RWPE2 (cell line): ENCODE measurements around the gene MED15.

Source experiments
- ATAC-seq: fragments of 200-7000 bp; cut with Tn5 transposase; 3 replicates; pipeline ENCODE4 v1.9.1; 2021; ENCODE audit warnings: low read depth
- DNase-seq: peaks from one replicate; pipeline ENCODE4 v3.0.0-alpha.2; 2020; ENCODE audit warnings: low spot score
- H3K27ac ChIP-seq: fragments of 450-650 bp; 2 replicates; pipeline ENCODE4 v1.5.1; 2017; ENCODE audit warnings: mild to moderate bottlenecking; ENCODE audit not compliant: poor library complexity, severe bottlenecking
- H3K27me3 ChIP-seq: fragments of 250-450 bp; sonication (Bioruptor Pico); 2 replicates; pipeline ENCODE4 v1.5.1; 2021; ENCODE audit warnings: mild to moderate bottlenecking, moderate library complexity; ENCODE audit not compliant: insufficient read depth, poor library complexity, severe bottlenecking
- H3K36me3 ChIP-seq: fragments of 250-450 bp; sonication (Bioruptor Pico); 2 replicates; pipeline ENCODE4 v1.5.1; 2020; ENCODE audit warnings: low read depth, mild to moderate bottlenecking, moderate library complexity
- H3K4me1 ChIP-seq: fragments of 250-450 bp; sonication (Bioruptor Pico); 2 replicates; pipeline ENCODE4 v1.5.1; 2021; ENCODE audit warnings: mild to moderate bottlenecking, moderate library complexity; ENCODE audit not compliant: insufficient read depth, poor library complexity, severe bottlenecking
- H3K4me3 ChIP-seq: fragments of 250-450 bp; sonication (Bioruptor Pico); 2 replicates; pipeline ENCODE4 v1.5.1; 2021; ENCODE audit warnings: mild to moderate bottlenecking, moderate library complexity; ENCODE audit not compliant: severe bottlenecking
- H3K9me3 ChIP-seq: fragments of 250-450 bp; sonication (Bioruptor Pico); 2 replicates; pipeline ENCODE4 v1.5.1; 2021; ENCODE audit warnings: mild to moderate bottlenecking, moderate library complexity; ENCODE audit not compliant: severe bottlenecking
- CTCF ChIP-seq: fragments of 450-650 bp; IDR thresholded peaks from one replicate; pipeline ENCODE4 v1.5.1; 2017; ENCODE audit warnings: mild to moderate bottlenecking, moderate library complexity; ENCODE audit not compliant: poor library complexity, severe bottlenecking

The MED15 gene

GRCh38 chr22:20565761-20566160 is 58.4 kb downstream of the MED15 start:
- peaks cover 40% of the 10 kb centered on the region for H3K4me1 ChIP-seq
- H3K4me3 ChIP-seq, result no peak overlapping the region
- peaks cover 91% of the 10 kb centered on the region for H3K36me3 ChIP-seq
- ATAC-seq (no peak), DNase-seq (no peak)
- H3K27ac ChIP-seq, result peak overlapping the region; percentile 84
- no peak for TF ChIP-seq CTCF
- no peaks in the 10 kb centered on the region for H3K27me3 ChIP-seq
- H3K9me3 ChIP-seq, result no peaks in the 10 kb centered on the region

GRCh38 chr22:20566420-20567260 is 59.2 kb downstream of the MED15 start:
- Histone ChIP-seq H3K4me3 (no peak overlapping the region), H3K27ac (peak overlapping the region; percentile 84), H3K27me3 (no peaks in the 10 kb centered on the region), H3K4me1 (peaks cover 40% of the 10 kb centered on the region), H3K9me3 (no peaks in the 10 kb centered on the region), H3K36me3 (peaks cover 91% of the 10 kb centered on the region)
- ATAC-seq, result peak; percentile 46
- DNase-seq, result no peak
- no peak for TF ChIP-seq CTCF

- TF ChIP-seq CTCF, result no peak
- peak overlapping the region; percentile 84 for H3K27ac ChIP-seq
- H3K4me3 ChIP-seq, result no peak overlapping the region
- H3K9me3 ChIP-seq, result no peaks in the 10 kb centered on the region
- DNase-seq, result no peak
- ATAC-seq, result peak; percentile 42
- H3K36me3 ChIP-seq, result peaks cover 91% of the 10 kb centered on the region
- H3K27me3 ChIP-seq, result no peaks in the 10 kb centered on the region
- peaks cover 40% of the 10 kb centered on the region for H3K4me1 ChIP-seq
Measured at GRCh38 chr22:20567371-20567847, 60.0 kb downstream of the MED15 start.

GRCh38 chr22:20567993-20568417 is 60.6 kb downstream of the MED15 start:
- H3K9me3 ChIP-seq, result no peaks in the 10 kb centered on the region
- ATAC-seq (no peak), DNase-seq (no peak)
- peaks cover 40% of the 10 kb centered on the region for H3K4me1 ChIP-seq
- TF ChIP-seq CTCF, result peak; percentile 42
- H3K4me3 ChIP-seq, result no peak overlapping the region
- peaks cover 91% of the 10 kb centered on the region for H3K36me3 ChIP-seq
- no peaks in the 10 kb centered on the region for H3K27me3 ChIP-seq
- H3K27ac ChIP-seq, result peak overlapping the region; percentile 84
